Brain microvascular endothelial cell (primary cell): ENCODE measurements around the gene SLC41A3.

Experiments used
- DNase-seq: peaks from one replicate; pipeline ENCODE4 v3.0.0-alpha.2; 2020
- H3K27ac ChIP-seq: fragments of 250-450 bp; sonication (Bioruptor Pico); 2 replicates; pipeline ENCODE4 v1.5.1; 2020; ENCODE audit warnings: mild to moderate bottlenecking, moderate library complexity
- H3K27me3 ChIP-seq: fragments of 250-450 bp; sonication (Bioruptor Pico); replicated peaks from 2 replicates; pipeline ENCODE4 v1.5.1; 2020; ENCODE audit warnings: mild to moderate bottlenecking
- H3K36me3 ChIP-seq: fragments of 250-450 bp; sonication (Bioruptor Pico); replicated peaks from 2 replicates; pipeline ENCODE4 v1.5.1; 2020; ENCODE audit warnings: mild to moderate bottlenecking
- H3K4me3 ChIP-seq: 2 replicates; pipeline ENCODE4 v1.5.1; 2011; ENCODE audit warnings: low read depth, mild to moderate bottlenecking, control low read depth, low read length, moderate library complexity
- in situ Hi-C: cut with HindIII; loops from 2 replicates; pipeline ENCODE4 v1.10.0; 2017; ENCODE audit warnings: low sequenced_read_pairs, low pct_ligation_motif_present
- TF ChIP-seq, protein P1 (sequence below): IDR thresholded peaks from 2 replicates; pipeline ENCODE4 v1.5.1; 2011; ENCODE audit warnings: low read depth, mild to moderate bottlenecking, moderate library complexity, low read length, control low read depth, inconsistent platforms; ENCODE audit errors: missing control alignments

SLC41A3 gene

GRCh38 chr3:126083511-126083912 is 412 bp downstream of the SLC41A3 start:
- Histone ChIP-seq H3K4me3 (peak overlapping the region; percentile 66), H3K27me3 (no peaks in the 10 kb centered on the region), H3K36me3 (no peaks in the 10 kb centered on the region), H3K27ac (no peak overlapping the region)
- TF ChIP-seq, protein P1, sequence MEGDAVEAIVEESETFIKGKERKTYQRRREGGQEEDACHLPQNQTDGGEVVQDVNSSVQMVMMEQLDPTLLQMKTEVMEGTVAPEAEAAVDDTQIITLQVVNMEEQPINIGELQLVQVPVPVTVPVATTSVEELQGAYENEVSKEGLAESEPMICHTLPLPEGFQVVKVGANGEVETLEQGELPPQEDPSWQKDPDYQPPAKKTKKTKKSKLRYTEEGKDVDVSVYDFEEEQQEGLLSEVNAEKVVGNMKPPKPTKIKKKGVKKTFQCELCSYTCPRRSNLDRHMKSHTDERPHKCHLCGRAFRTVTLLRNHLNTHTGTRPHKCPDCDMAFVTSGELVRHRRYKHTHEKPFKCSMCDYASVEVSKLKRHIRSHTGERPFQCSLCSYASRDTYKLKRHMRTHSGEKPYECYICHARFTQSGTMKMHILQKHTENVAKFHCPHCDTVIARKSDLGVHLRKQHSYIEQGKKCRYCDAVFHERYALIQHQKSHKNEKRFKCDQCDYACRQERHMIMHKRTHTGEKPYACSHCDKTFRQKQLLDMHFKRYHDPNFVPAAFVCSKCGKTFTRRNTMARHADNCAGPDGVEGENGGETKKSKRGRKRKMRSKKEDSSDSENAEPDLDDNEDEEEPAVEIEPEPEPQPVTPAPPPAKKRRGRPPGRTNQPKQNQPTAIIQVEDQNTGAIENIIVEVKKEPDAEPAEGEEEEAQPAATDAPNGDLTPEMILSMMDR = no peak
- in situ Hi-C loops = no loop called here
- DNase-seq = no peak

GRCh38 chr3:126083138-126083445 is 832 bp downstream of the SLC41A3 start:
- TF ChIP-seq, protein P1 = no peak
- no peak for DNase-seq
- H3K36me3 ChIP-seq = no peaks in the 10 kb centered on the region
- in situ Hi-C loops = no loop called here
- H3K4me3 ChIP-seq = peak overlapping the region; percentile 66
- H3K27me3 ChIP-seq = no peaks in the 10 kb centered on the region
- no peak overlapping the region for H3K27ac ChIP-seq

- DNase-seq = no peak
- TF ChIP-seq, protein P1 = no peak
- no peaks in the 10 kb centered on the region for H3K27me3 ChIP-seq
- no peak overlapping the region for H3K4me3 ChIP-seq
- H3K36me3 ChIP-seq = no peaks in the 10 kb centered on the region
- H3K27ac ChIP-seq = no peak overlapping the region
- in situ Hi-C loops = no loop called here
Measured at GRCh38 chr3:126082362-126083137, 1.4 kb downstream of the SLC41A3 start.

GRCh38 chr3:126081618-126082361 is 2.1 kb downstream of the SLC41A3 start:
- in situ Hi-C loops = no loop called here
- H3K36me3 ChIP-seq = no peaks in the 10 kb centered on the region

DNA sequence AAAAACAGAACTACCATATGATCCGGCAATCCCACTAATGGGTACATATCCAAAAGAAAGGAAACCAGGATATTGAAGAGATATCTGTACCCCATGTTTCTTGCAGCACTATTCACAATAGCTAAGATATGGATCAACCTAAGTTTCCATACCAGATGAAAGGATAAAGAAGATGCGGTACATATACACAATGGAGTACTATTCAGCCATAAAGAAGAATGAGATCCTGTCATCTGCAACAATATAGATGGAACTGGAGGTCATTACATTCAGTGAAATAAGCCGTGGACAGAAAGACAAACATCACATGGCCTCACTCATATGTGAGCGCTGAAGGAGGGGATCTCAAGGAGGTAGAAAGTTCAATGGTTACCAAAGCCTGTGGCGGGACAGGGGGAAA is 3.0 kb downstream of the SLC41A3 start:
- H3K4me3 ChIP-seq = no peak overlapping the region
- DNase-seq = no peak
- TF ChIP-seq, protein P1 = no peak
- in situ Hi-C loops = no loop called here
- no peaks in the 10 kb centered on the region for H3K27me3 ChIP-seq
- no peak overlapping the region for H3K27ac ChIP-seq
- no peaks in the 10 kb centered on the region for H3K36me3 ChIP-seq

More at GRCh38 chr3:126081618-126082361, 2.1 kb downstream of the SLC41A3 start:
- no peaks in the 10 kb centered on the region for H3K27me3 ChIP-seq
- DNase-seq = peak; percentile 37
- H3K4me3 ChIP-seq = no peak overlapping the region
- TF ChIP-seq, protein P1 = peak; percentile 65
- H3K27ac ChIP-seq = no peak overlapping the region

DNA sequence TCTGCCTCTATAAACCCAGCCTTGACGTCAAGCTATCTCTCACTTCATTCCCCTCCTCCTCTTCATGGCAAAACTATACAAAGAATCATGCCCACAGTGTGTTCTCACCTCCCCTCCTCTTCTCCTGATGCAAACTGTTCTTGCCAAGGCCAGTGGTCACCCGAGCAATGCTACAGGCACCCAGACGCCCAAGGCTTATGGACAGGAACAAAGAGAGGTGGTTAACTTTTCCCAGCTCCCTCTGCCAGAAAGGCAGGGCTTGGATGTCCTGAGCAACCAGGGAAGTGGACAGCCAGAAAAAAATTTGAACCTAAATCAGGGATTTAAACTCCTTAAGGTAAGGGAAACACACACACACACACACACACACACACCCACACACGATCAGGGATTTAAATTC is 5.1 kb downstream of the SLC41A3 start:
- no peaks in the 10 kb centered on the region for H3K27me3 ChIP-seq
- no peak for DNase-seq
- H3K27ac ChIP-seq = no peak overlapping the region
- no peaks in the 10 kb centered on the region for H3K36me3 ChIP-seq
- no peak overlapping the region for H3K4me3 ChIP-seq
- in situ Hi-C loops = no loop called here
- TF ChIP-seq, protein P1 = no peak
